SKM-1 (cell line): ENCODE data around the gene TNXB.
"Not testable (repeated sequence)": the region's sequence is repeated elsewhere in the genome, so short reads cannot be mapped to it uniquely, and the experiment has no call there.

Experiments
- DNase-seq: peaks from one replicate; lab custom pipeline; 2025; ENCODE audit not compliant: unreplicated experiment; lab: John Stamatoyannopoulos, UW

TNXB gene

DNA sequence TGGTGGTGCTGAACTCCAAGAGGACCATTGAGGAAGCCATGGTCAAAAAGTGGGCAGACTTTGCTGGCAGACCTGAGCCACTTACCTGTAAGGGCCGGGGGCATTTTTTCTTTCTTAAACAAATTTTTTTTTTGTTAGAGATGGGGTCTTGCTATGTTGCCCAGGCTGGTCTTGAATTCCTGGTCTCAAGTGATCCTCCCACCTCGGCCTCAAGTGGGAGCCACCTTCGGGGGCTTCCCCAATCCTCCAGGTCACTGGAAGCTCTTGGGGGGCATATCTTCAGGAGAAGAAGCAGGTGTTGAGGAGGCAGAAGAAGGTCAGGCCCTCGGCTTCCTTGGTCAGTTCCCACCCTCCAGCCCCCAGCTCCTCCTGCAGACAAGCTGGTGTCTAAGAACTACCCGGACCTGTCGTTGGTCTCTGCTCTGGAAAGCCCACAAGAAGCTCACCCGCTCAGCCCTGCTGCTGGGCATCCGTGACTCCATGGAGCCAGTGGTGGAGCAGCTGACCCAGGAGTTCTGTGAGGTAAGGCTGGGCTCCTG, 103.1 kb downstream of the TNXB start:
- not testable (repeated sequence) for DNase-seq

- not testable (repeated sequence) for DNase-seq
Measured at GRCh38 chr6:32005538-32005880, 103.6 kb downstream of the TNXB start.

DNA sequence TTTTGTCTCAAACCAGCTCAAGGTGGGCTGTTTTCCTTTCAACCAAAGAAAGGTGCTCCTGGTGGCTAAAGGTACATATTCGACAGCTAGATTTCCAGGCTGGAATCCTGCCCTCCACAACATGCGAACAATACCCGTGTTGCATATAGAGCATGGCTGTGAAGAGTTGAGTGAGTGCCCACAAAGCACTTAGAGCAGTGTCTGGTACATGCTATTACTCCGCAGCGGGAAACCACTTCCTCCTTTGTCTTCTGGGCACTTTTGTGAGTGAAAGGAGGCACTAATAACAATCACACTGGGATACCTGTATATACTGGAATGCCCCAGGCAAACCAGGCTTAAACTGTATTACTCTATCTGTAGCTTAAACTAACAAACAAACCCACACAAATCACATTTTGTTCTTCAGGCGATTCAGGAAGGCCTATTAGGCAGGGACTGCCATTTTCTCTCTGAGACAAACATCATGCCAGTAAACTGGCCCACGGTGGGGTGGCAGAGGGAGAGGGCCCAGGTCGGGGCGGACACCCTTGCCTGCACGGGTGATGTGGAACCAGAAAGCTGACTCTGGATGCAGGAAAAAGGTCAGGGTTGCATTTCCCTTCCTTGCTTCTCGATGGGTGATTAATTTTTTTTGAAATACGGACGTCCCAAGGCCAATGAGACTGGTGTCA, 104.1 kb downstream of the TNXB start:
- DNase-seq: not testable (repeated sequence)

GRCh38 chr6:32004393-32004792, 104.7 kb downstream of the TNXB start:
- not testable (repeated sequence) for DNase-seq

GRCh38 chr6:32003301-32003700, 105.8 kb downstream of the TNXB start:
- DNase-seq: not testable (repeated sequence)

DNA sequence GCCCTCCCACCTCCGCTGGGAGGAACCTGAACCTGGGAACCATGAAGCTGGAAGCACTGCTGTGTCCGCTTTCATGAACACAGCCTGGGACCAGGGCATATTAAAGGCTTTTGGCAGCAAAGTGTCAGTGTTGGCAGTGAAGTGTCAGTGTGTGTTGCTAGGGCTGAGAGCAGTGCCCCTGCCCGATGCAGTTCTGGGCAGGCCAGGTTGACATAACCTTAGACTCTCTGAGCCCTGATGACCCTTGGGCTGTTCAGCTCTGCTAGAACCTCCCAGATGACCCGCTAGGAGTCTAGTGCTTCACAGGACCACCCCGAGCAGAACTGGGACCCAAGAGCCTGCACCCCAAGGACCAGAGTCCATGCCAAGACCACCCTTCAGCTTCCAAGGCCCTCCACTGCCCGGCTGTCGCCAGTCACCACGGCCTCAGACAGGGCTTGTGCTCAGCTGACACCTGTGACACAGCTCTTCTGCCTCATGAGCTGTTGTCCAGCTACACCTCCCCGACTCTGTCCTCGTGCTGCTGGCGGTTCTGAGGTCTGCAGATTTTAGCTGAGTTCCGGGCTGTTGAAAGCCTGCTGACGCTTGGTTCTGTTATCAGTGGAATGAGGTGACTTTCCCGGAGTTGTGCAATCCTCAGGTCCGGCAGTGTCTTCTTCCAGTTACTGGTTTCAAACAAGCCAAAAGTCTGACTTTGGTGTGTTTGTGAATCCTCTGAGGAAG, 106.4 kb downstream of the TNXB start:
- not testable (repeated sequence) for DNase-seq

- DNase-seq: not testable (repeated sequence)
Measured at GRCh38 chr6:31996385-31996784, 112.8 kb downstream of the TNXB start.

GRCh38 chr6:31994421-31994820, 114.7 kb downstream of the TNXB start:
- not testable (repeated sequence) for DNase-seq
